HG03045 (cell line): ENCODE data around the gene PDHX.

Experiments used
- ATAC-seq: cut with Tn5 transposase; IDR thresholded peaks from one replicate; pipeline ENCODE4 v1.9.1; 2021; ENCODE audit warnings: mild to moderate bottlenecking, moderate library complexity; ENCODE audit not compliant: unreplicated experiment

PDHX gene

DNA sequence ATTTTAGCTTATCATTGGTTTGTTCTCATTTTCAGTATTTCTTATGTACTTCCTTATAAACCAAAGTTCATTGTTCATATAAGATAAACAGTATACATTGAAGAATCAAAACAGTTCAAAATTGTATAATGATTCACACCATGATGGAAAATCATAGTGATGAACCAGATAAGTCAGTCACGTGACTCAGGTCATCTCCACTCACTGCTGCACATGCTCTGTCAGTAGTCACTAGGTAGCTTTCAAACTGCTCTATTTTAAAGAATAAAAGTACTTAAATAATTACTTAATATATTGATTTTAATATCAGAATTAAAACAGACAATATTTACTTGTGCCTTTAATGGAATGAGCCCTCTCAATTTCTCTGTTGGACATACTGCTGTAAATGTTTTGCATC is 37.5 kb downstream of the PDHX start:
- ATAC-seq, result no peak

- no peak for ATAC-seq
Observed at GRCh38 chr11:34957206-34957605, 40.8 kb downstream of the PDHX start.

GRCh38 chr11:34957606-34958005 is 41.2 kb downstream of the PDHX start:
- ATAC-seq, result no peak

DNA sequence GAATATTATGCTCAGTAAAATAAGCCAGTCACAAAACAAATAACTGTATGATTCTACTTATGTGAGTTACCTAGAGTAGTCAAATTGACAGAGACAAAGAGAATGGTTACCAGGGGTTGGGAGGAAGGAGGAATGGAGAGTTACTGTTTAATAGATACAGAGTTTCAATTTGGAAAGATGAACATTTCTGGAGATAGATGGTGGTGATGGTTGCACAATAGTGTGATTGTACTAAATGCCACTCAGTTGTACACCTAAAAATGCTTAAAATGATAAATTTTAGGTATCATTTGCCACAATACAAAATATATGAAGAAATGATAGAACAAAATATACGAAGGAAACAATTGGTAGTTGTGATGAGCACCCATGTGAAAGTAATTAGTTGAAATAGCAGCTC is 43.4 kb downstream of the PDHX start:
- ATAC-seq, result no peak

GRCh38 chr11:34960277-34960676 is 43.9 kb downstream of the PDHX start:
- ATAC-seq, result no peak

DNA sequence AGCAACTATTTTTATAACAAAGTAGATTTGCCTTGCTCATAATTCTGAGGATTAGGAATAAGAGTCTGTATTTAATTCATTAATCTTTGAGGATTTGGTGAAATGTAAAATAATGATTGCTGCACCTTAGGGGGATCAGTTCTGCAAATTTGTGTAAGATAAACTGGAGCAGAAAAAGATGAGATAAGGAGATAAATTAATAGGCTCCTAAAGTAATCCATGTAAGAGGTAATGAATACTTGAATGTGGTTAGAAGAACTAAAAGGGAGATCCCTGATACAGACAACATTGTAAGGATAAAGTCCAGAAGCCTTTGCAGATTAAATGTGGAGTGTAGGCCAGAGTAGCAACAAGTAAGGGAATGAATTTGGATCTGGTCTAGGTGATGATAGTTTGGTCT is 45.6 kb downstream of the PDHX start:
- no peak for ATAC-seq

DNA sequence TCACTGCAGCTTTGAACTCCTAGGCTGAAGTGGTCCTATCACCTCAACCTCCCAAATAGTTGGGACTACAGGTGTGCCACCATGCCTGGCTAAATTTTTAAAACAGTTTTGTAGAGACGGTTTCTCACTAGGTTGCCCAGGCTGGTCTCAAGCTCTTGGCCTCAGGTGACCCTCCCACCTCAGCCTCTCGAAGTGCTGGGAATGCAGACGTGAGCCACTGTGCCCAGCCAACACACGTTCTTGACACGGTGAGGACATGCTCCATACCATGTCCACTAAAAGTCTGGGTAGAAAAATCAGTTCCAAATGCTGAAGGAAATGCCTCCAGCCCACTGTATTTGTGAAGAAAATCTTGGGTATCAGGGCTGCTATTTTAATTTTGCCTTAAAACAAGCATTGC is 46.9 kb downstream of the PDHX start:
- ATAC-seq, result no peak

GRCh38 chr11:34964610-34965331 is 48.4 kb downstream of the PDHX start:
- no peak for ATAC-seq

GRCh38 chr11:34968862-34969261 is 52.4 kb downstream of the PDHX start:
- ATAC-seq, result no peak

- ATAC-seq, result no peak
Observed at GRCh38 chr11:34970033-34970432, 53.6 kb downstream of the PDHX start.

DNA sequence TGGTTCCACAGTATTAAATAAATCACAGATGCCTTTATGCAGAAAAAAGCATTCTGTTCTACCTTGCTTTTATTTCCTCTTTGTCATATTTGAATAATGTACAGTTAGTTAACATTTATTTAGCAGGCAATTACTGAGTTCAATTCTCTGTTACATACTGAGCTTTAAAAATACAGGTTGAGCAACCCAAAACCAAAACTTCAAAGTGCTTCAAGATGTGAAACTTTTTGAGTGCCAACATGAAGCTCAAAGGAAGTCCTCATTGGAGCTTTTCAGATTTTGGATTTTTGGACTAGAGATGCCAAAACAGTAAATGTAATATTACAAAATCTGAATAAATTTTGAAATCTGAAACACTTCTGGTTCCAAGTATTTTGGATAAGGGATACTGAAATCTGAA is 54.1 kb downstream of the PDHX start:
- no peak for ATAC-seq

DNA sequence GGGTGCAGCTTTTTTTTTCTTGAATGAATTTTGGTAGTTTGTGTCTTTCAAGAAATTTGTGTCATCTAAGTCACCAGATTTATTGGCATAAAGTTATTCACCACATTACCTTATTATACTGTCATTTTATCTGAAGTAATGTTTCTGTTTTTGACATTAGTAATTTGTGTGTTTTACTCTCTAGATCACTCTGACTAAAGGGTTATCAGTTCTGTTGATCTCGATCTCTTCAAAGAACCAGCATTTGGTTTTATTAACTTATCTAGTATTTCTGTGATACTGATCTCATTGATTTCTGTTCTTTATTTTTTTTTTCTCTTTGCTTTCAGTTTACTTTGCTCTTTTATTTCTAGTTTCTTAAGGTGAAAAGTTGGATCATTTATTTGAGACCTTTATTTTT is 55.5 kb downstream of the PDHX start:
- no peak for ATAC-seq

- no peak for ATAC-seq
Observed at GRCh38 chr11:34972366-34972765, 55.9 kb downstream of the PDHX start.

DNA sequence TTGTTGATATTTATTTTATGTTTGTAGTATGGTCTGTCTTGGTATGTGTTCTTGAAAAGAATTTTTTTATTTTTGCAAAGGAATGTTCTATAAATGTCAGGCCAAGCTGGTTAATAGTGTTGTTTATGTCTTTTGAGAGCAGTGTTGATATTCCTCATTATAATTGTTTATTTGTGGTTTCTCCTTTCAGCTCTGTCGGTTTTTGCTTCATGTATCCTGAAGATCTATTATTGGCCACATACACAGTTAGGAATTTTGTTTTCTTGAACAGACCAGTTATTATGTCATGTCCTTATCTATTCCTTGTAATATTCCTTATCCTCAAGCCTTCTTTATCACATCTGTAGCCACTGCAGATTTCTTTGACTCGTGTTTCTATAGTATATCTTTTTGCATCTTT is 56.5 kb downstream of the PDHX start:
- no peak for ATAC-seq

GRCh38 chr11:34975482-34975881 is 59.1 kb downstream of the PDHX start:
- no peak for ATAC-seq

DNA sequence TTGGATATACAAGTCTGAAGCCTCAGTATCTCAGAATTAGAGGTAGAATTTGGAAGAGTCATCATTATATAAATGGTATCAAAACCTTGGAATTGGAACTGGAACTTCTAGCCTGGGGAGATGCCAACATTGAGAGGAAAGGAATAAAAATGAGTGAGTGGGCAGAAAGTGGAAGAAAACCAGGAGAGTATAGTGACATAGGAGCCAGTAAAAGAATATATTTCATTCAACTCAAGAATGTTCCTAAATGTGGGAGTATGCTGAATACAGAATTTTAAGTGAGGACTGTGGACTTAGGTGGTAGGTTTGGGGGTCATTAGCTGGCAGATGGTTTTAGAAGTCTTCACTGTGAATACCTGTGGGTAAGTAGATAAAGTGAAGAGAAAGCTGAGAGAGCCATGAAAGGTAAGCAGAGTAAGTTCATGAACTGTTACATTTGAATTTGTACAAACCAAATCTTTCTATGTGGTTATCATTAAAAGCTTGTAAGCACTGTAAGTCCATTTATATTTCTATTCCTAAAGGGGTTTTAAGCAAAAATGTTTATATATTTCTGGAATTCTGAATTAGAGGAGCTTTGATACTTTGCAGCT is 60.2 kb downstream of the PDHX start:
- ATAC-seq, result no peak

DNA sequence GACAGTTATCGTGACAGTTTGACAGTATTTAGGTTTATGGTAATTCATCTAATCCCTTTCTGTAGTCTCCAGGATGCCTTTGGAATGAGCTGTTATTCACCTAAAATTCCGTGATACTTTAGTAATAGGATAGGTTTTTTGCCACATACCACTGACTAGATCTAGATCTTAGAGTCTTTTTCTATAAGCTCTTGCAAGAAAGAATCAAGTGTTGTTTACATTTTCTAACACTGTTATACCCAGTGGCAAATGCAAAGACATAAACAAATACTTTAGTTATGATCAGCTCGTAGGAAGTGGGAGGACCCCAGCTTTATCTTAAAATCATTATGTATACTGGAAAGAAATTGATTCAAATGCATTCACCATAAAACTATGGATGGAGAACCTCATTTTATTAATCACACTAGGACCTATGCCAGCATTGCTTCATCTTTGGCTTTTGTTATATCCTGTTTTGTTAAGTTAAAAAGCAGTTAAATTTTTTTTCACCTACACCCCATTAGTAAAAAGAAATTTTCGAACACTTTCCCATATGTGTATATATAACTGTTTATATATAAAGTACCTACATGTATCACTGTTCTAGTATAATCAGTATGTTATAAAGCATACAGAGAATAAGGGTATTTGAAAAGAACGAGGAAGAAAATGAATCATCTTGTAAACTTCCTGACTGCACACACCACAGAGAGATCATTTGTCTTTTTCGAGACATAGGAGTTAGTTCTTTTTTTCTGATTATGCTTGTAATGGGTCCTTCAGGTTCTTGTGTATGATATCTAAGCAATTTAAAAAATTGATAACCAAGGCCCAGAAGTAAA is 60.9 kb downstream of the PDHX start:
- no peak for ATAC-seq

- no peak for ATAC-seq
Observed at GRCh38 chr11:34978236-34979191, 62.1 kb downstream of the PDHX start.

GRCh38 chr11:34984514-34984913 is 68.1 kb downstream of the PDHX start:
- ATAC-seq, result no peak

- ATAC-seq, result no peak
Observed at GRCh38 chr11:34986883-34987520, 70.6 kb downstream of the PDHX start.
